HG02840 (cell line): ENCODE measurements around the gene RNF14.
"Not testable (repeated sequence)": the region's sequence is repeated elsewhere in the genome, so short reads cannot be mapped to it uniquely, and the experiment has no call there.

Source experiments
- ATAC-seq: cut with Tn5 transposase; IDR thresholded peaks from one replicate; pipeline ENCODE4 v1.9.1; 2021; ENCODE audit warnings: mild to moderate bottlenecking, moderate library complexity, moderate number of reproducible peaks; ENCODE audit not compliant: unreplicated experiment, low FRiP score

Gene RNF14

DNA sequence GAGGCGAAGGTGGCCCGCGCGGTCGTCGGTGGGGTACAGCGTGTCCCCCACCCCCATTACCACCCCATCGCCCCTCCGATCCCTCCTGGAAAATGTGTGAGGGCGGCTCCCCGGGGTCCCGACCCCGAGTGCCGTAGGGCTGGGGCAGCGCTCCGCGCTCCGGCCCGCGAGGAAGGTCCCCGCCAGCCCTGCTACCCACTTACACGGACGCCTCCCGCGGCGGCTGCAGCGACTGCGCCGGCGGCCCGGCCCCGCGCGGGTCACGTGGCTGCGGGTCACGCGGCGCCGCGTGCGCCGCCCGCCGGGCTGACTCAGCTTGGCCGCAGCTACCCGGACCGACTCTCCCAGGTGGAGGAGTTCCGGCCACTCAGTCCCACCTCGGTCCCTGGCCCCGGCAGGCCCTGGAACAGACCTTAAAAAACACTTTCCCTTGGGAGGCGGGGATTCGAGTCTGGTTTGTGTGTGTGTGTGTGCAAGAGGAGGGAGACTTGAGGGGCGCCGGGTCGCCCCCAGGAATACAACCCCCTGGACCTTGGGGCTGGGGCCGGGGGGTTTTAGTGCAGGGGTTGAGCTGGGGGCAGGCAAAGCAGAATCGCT lies 44.0 kb downstream of the RNF14 start, which contains the start of gene GNPDA1:
Gene GNPDA1, minus strand, starts transcription at position 236 of the 597 bp plus-strand sequence. CDS start 992 bp downstream, outside the sequence.
- peak; percentile 63 for ATAC-seq

GRCh38 chr5:142013734-142014521 lies 45.0 kb downstream of the RNF14 start:
- no peak for ATAC-seq

- ATAC-seq, result no peak
These were observed 46.1 kb downstream of the RNF14 start for GRCh38 chr5:142014911-142015584.

DNA sequence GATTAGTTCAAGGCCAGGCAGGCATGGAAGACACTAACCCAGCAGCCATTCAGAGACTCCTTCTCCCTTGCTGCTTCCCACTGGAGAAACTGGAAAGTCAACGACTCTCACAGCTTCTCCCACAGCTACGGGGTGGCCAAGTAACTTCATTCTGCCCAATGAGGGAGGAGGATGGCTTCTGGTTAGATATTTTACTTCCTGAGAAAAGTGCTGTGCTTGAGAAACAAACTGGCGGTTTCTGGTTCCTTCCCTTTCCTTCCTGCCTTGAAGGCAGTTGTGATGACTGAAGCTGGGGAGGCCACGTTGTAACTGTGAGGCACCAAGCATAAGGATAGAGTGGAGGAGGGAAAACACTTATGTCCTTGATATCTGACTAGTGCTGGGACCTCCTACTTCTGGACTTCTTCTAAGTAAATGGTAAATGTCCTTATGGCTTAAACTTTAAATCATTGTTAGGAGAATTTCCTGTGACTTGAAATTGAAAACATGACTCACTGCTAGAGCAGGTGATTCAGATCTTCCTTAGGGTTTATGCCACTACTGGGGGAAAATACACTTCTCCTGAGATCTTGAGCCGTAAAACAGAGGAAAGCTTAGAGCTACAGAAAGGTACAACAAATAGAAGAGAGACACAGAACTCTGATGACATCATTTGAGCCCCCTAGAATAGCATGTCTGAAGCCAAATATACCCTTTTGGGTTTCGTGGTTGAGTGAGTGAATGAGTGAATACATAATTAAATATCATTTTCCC lies 47.1 kb downstream of the RNF14 start:
- ATAC-seq, result no peak

DNA sequence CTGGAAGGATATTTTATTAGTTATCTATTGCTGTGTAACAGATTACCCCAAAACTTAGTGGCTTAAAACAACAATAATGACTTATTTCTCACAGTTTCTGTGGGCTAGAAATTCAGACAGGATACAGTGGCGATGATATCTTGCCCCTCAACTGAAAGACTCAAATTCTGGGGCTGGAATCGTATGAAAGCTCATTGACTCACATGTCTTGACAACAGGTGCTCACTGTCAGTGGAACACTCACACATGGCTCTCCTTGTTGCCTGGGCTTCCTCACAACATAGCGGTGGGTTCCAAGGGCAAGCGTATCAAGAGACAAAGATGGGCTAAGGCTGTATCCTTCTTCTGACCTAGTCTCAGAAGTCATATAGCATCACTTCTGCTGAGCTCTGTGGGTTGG lies 47.7 kb downstream of the RNF14 start:
- no peak for ATAC-seq

DNA sequence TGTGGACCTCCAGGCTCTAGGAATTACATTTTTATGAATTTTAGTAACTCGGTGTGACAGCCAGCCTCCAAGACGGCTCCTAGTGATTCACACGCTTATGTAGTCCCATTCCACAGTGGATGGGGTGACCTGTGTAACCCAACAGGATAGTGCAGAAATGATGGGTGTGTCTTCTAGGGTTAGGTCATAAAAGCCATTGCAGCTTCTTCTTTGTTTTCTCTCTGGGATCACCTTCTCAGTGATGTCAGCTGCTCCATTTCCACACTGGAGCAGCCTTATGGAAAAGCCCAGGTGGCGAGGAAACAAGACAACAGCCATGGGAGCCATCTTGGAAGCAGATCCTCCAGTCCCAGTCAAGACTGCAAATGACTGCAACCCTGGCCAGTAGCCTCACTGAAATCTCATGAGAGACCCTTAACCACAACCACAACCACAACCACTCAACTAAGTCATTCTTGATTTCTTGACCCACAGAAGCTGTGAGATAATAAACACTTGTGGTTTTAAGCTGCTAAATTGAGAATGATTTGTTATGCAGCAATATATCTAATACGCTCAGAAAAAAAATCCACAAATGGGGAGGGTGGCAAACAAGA lies 49.0 kb downstream of the RNF14 start:
- no peak for ATAC-seq

DNA sequence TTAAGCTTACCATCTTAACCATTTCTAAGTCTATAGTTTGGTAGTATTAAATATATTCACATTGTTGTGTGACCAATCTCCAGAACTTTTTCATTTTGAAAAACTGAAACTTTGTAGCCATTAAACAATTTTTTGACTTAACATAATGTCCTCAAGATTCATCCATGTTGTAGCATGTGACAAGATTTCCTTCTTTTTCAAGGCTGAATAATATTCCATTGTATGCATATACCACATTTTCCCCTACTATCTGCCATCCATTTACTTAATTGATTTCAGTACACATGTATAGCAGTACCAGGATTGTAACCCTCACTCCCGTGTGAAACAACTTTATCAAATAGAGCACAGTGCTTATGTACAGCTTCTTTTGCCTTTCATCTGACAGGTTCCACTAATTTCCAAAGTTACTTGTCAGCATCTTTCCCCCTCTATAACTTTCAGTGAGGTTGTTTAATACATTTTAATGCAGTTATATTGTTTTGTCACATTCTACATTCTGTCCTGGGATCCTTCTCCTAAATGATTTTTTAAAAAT lies 51.3 kb downstream of the RNF14 start:
- ATAC-seq, result no peak

GRCh38 chr5:142023836-142024235 lies 54.9 kb downstream of the RNF14 start:
- ATAC-seq, result no peak

DNA sequence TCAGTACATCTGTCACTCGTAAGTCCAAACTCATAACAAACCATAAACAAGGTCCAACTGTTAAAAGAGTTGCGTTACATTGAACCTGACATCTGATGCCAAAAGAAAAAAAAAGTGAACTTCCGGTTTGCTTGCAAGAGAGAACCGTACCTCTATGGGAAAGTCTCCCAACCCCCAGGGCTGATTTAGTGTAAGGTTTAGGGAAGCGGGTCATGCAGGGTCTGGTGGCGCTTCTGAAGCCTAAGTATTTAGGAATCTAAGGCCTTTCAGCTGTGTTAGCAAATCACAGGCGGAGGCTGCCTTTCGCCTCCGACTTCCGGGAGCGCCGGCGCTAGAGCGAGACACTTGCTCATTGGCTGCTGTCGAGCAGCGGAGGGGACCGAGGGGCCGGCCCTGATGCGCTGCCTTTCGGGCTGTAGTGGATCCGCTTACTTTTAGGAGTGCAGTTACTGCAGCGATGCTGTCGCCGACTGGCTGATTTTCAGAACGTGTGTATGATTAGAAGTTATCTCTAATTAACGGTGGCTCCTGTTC lies 55.9 kb downstream of the RNF14 start:
- peak; percentile 100 for ATAC-seq

DNA sequence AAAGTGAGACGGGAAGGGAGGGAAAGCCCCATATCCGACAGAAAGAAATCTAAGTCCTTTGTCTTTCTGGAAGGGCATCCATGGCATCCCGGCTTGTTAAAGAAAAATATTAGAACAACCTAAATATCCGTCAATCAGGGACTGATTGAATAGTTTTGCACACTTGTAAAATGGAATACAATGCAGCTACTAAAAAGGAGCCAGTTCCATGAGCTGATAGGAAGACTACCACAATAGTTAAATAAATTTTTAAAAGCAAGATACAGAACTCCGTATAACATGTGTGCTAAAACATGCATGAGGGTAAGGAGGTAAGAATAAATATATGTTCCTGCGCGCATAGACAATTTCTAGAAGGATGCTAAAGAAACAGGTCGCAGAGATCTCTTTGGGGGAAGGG lies 56.7 kb downstream of the RNF14 start:
- ATAC-seq, result no peak

DNA sequence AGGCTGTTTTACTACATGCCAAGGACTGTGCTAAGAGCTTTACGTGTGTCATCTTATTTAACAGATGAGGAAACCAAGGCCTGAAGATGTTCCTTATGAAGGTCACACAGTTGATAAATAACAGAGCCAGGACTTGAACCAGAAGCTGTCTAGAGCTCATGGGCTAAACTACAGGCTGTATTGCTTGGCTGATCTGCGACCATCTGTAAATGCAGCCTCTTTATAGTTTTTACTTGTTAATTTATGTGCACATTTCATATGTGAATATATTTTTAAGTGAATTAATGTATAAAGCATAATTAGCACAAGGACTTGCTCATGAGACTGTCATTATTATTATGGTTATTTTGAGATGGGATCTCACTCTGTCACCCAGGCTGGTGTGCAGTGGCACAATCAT lies 63.2 kb downstream of the RNF14 start:
- no peak for ATAC-seq

DNA sequence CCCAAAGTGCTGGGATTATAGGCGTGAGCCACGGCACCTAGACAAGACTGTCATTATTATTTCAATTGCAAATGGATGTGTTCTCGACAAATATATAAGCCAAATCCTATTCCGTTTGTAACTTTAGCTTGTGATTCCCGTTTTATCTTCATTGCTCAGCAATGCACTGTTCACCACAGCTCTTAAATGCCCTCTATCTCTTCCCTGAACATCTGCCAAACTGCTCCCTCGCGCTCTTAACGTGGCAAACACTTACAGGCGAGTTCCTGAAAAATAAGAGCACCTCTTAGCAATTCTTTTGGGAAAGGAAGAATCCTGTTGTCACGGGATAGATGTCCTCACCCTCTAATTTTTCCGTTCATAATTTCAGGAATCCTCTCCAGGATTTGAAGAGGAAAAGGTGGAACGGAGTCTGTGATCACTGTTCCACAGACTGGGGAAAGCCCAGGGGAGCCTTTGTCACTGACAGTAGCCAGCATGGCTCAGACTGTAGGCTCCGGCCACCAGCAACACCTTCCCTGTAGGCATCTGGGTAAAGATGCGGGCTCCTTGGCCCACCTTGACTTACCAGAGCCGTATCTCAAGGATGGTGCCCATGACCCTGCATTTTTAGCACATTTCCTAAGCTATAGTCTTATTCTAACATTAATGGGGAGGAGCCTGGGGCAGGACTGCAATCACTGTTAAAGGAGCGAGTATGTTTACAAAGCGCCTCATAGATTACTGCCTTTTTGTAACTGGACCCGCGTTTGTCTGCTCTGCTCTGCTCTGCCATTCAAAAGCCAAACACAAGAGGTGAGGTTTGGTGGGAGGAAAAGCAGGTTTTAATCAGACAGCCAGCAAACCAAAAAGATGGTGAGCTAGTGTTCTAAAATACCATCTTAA lies 64.1 kb downstream of the RNF14 start:
- no peak for ATAC-seq

DNA sequence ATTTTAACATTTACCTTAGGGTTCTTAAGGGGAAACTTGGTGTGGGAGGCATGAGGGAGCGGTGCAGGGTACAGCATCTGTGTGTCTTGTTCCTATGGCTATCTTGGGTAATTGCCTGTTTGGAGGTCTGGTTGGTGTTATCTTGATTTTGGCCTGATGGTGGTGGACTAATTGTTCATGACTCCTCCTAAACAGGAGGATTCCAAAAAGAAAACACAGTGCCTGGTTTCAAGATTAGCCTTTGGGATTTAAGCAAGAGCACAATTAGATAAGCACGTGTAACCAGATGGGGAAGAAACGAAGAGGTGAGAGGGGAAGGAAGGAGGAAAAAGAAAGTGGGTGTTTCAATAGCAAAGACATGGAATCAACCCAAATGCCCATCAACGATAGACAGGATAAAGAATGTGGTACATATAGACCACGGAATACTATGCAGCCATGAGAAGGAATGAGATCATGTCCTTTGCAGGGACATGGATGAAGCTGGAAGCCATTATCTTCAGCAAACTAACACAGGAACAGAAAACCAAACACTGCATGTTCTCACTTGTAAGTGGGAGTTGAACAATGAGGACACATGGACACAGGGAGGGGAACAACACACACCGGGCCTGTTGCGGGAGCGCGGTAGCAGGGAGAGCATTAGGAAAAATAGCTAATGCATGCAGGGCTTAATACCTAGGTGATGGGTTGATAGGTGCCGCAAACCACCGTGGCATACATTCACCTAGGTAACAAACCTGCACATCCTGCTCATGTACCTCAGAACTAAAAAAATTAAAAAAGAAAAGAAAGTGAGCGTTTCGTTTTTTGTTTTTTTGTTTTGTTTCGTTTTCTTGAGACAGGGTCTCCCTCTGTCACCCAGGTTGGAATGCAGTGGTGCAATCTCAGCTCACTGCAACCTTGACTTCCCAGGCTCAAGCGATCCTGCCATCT lies 65.0 kb downstream of the RNF14 start:
- not testable (repeated sequence) for ATAC-seq

DNA sequence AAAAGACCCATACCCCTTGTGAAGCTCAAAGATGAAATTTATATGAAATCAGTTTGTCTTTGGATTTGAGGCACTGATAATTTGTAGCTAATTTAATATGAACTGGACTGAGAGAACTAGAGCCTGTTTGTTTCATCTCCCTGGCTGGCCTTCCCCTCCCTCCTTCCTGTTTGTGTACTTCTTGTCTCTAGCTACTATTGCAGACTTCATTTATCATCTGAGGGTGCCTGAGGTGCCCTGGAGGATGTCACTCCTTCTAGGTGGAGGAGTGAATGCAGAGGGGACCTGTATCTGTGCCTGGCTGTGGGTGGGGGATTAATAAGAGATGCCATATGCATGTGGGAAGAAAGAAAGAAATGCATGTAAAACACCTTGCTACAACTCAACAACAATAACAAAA lies 66.1 kb downstream of the RNF14 start:
- no peak for ATAC-seq

GRCh38 chr5:142036918-142037317 lies 68.0 kb downstream of the RNF14 start:
- no peak for ATAC-seq

DNA sequence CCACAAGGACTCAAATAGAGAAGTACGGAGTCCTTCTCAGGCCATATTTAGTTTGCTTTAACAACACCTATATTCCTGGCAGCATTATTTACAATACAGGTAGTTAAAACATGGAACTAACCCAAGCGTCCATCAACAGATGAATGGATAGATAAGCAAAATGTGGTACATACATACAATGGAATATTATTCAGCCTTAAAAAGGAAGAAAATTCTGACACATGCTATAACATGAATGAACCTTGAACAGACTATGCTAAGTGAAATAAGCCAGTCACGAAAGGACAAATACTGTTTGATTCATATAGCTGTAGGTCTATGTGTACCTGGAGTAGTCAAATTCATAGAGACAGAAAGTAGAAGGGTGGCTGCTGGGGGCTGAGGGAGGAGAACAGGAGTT lies 68.7 kb downstream of the RNF14 start:
- not testable (repeated sequence) for ATAC-seq

GRCh38 chr5:142038735-142039134 lies 69.8 kb downstream of the RNF14 start:
- ATAC-seq, result no peak
